Measurements from ENCODE around the gene CFAP157.
A peak's percentile ranks its signal among the peaks of the same experiment; 100 is the strongest.

Gene CFAP157

GRCh38 chr9:127716412-127716811 is 9.6 kb downstream of the CFAP157 start:
- H3K4me3 ChIP-seq (ENCODE audit: low read length in 2 of 2) = peak overlapping the region; percentile 88 to 94
- peak overlapping the region; percentile 79 for H3K27ac ChIP-seq (ENCODE audit: low read length)

GRCh38 chr9:127717766-127718165 is 11.0 kb downstream of the CFAP157 start:
- Histone ChIP-seq H3K4me3 (ENCODE audit: low read length in 2 of 2) (no peak overlapping the region), H3K9me3 (ENCODE audit: control insufficient read depth in 2 of 2, low read length in 2 of 2) (no peaks in the 10 kb centered on the region), H3K9ac (ENCODE audit: low read length in 2 of 2) (no peak overlapping the region), H3K36me3 (ENCODE audit: control insufficient read depth in 2 of 2, insufficient read depth in 2 of 2, low read length in 2 of 2) (no peaks in the 10 kb centered on the region), H3K4me1 (ENCODE audit: control insufficient read depth, insufficient read depth, low read length) (peaks cover 18% of the 10 kb centered on the region), H3K27ac (ENCODE audit: low read length) (no peak overlapping the region), H3K27me3 (ENCODE audit: control insufficient read depth in 1 of 2, insufficient read depth in 2 of 2, low read length in 2 of 2) (peaks cover 0 to 2% of the 10 kb centered on the region in 2 donors)

More at GRCh38 chr9:127716412-127716811, 9.6 kb downstream of the CFAP157 start:
- Histone ChIP-seq H3K27me3 (ENCODE audit: control insufficient read depth in 1 of 2, insufficient read depth in 2 of 2, low read length in 2 of 2) (no peaks in the 10 kb centered on the region), H3K4me1 (ENCODE audit: control insufficient read depth, insufficient read depth, low read length) (peaks cover 18% of the 10 kb centered on the region), H3K9me3 (ENCODE audit: control insufficient read depth in 2 of 2, low read length in 2 of 2) (no peaks in the 10 kb centered on the region), H3K9ac (ENCODE audit: low read length in 2 of 2) (peak overlapping the region; percentile 78 to 84), H3K36me3 (ENCODE audit: control insufficient read depth in 2 of 2, insufficient read depth in 2 of 2, low read length in 2 of 2) (no peaks in the 10 kb centered on the region)

GRCh38 chr9:127720031-127720864 is 13.5 kb downstream of the CFAP157 start:
- H3K9me3 ChIP-seq (ENCODE audit: control insufficient read depth in 2 of 2, low read length in 2 of 2) = no peaks in the 10 kb centered on the region
- H3K9ac ChIP-seq (ENCODE audit: low read length in 2 of 2) = no peak overlapping the region
- H3K4me1 ChIP-seq (ENCODE audit: control insufficient read depth, insufficient read depth, low read length) = peaks cover 13% of the 10 kb centered on the region
- H3K4me3 ChIP-seq (ENCODE audit: low read length in 2 of 2) = no peak overlapping the region
- no peak overlapping the region for H3K27ac ChIP-seq (ENCODE audit: low read length)
- H3K36me3 ChIP-seq (ENCODE audit: control insufficient read depth in 2 of 2, insufficient read depth in 2 of 2, low read length in 2 of 2) = no peaks in the 10 kb centered on the region
- peaks cover 0 to 8% of the 10 kb centered on the region in 2 donors for H3K27me3 ChIP-seq (ENCODE audit: control insufficient read depth in 1 of 2, insufficient read depth in 2 of 2, low read length in 2 of 2)

GRCh38 chr9:127720865-127721227 is 14.1 kb downstream of the CFAP157 start:
- Histone ChIP-seq H3K9me3 (ENCODE audit: control insufficient read depth in 2 of 2, low read length in 2 of 2) (no peaks in the 10 kb centered on the region), H3K36me3 (ENCODE audit: control insufficient read depth in 2 of 2, insufficient read depth in 2 of 2, low read length in 2 of 2) (no peaks in the 10 kb centered on the region), H3K4me1 (ENCODE audit: control insufficient read depth, insufficient read depth, low read length) (peaks cover 13% of the 10 kb centered on the region), H3K9ac (ENCODE audit: low read length in 2 of 2) (no peak overlapping the region), H3K27me3 (ENCODE audit: control insufficient read depth in 1 of 2, insufficient read depth in 2 of 2, low read length in 2 of 2) (peaks cover 0 to 8% of the 10 kb centered on the region in 2 donors), H3K4me3 (ENCODE audit: low read length in 2 of 2) (no peak overlapping the region), H3K27ac (ENCODE audit: low read length) (no peak overlapping the region)

GRCh38 chr9:127721391-127721821 is 14.6 kb downstream of the CFAP157 start:
- no peak overlapping the region for H3K27ac ChIP-seq (ENCODE audit: low read length)
- no peak overlapping the region for H3K4me3 ChIP-seq (ENCODE audit: low read length in 2 of 2)
- H3K9me3 ChIP-seq (ENCODE audit: control insufficient read depth in 2 of 2, low read length in 2 of 2) = no peaks in the 10 kb centered on the region
- H3K4me1 ChIP-seq (ENCODE audit: control insufficient read depth, insufficient read depth, low read length) = peaks cover 8% of the 10 kb centered on the region
- H3K27me3 ChIP-seq (ENCODE audit: control insufficient read depth in 1 of 2, insufficient read depth in 2 of 2, low read length in 2 of 2) = peaks cover 0 to 8% of the 10 kb centered on the region in 2 donors
- H3K36me3 ChIP-seq (ENCODE audit: control insufficient read depth in 2 of 2, insufficient read depth in 2 of 2, low read length in 2 of 2) = no peaks in the 10 kb centered on the region
- H3K9ac ChIP-seq (ENCODE audit: low read length in 2 of 2) = no peak overlapping the region

- Histone ChIP-seq H3K4me3 (ENCODE audit: low read length in 2 of 2) (no peak overlapping the region), H3K4me1 (ENCODE audit: control insufficient read depth, insufficient read depth, low read length) (peaks cover 6% of the 10 kb centered on the region), H3K9me3 (ENCODE audit: control insufficient read depth in 2 of 2, low read length in 2 of 2) (no peaks in the 10 kb centered on the region), H3K27ac (ENCODE audit: low read length) (no peak overlapping the region), H3K9ac (ENCODE audit: low read length in 2 of 2) (no peak overlapping the region), H3K27me3 (ENCODE audit: control insufficient read depth in 1 of 2, insufficient read depth in 2 of 2, low read length in 2 of 2) (peaks cover 0 to 8% of the 10 kb centered on the region in 2 donors), H3K36me3 (ENCODE audit: control insufficient read depth in 2 of 2, insufficient read depth in 2 of 2, low read length in 2 of 2) (no peaks in the 10 kb centered on the region)
Measured at GRCh38 chr9:127722055-127722745, 15.4 kb downstream of the CFAP157 start.

- no peak overlapping the region for H3K4me3 ChIP-seq (ENCODE audit: low read length in 2 of 2)
- peaks cover 6% of the 10 kb centered on the region for H3K4me1 ChIP-seq (ENCODE audit: control insufficient read depth, insufficient read depth, low read length)
- H3K9ac ChIP-seq (ENCODE audit: low read length in 2 of 2) = no peak overlapping the region
- H3K27me3 ChIP-seq (ENCODE audit: control insufficient read depth in 1 of 2, insufficient read depth in 2 of 2, low read length in 2 of 2) = peaks cover 0 to 8% of the 10 kb centered on the region in 2 donors
- H3K9me3 ChIP-seq (ENCODE audit: control insufficient read depth in 2 of 2, low read length in 2 of 2) = no peaks in the 10 kb centered on the region
- H3K36me3 ChIP-seq (ENCODE audit: control insufficient read depth in 2 of 2, insufficient read depth in 2 of 2, low read length in 2 of 2) = no peaks in the 10 kb centered on the region
- no peak overlapping the region for H3K27ac ChIP-seq (ENCODE audit: low read length)
Measured at GRCh38 chr9:127723013-127723412, 16.2 kb downstream of the CFAP157 start.

GRCh38 chr9:127723444-127723843 is 16.7 kb downstream of the CFAP157 start:
- H3K27ac ChIP-seq (ENCODE audit: low read length) = no peak overlapping the region
- no peaks in the 10 kb centered on the region for H3K9me3 ChIP-seq (ENCODE audit: control insufficient read depth in 2 of 2, low read length in 2 of 2)
- no peak overlapping the region for H3K4me3 ChIP-seq (ENCODE audit: low read length in 2 of 2)
- H3K9ac ChIP-seq (ENCODE audit: low read length in 2 of 2) = no peak overlapping the region
- H3K27me3 ChIP-seq (ENCODE audit: control insufficient read depth in 1 of 2, insufficient read depth in 2 of 2, low read length in 2 of 2) = peaks cover 0 to 8% of the 10 kb centered on the region in 2 donors
- no peaks in the 10 kb centered on the region for H3K36me3 ChIP-seq (ENCODE audit: control insufficient read depth in 2 of 2, insufficient read depth in 2 of 2, low read length in 2 of 2)
- H3K4me1 ChIP-seq (ENCODE audit: control insufficient read depth, insufficient read depth, low read length) = peaks cover 6% of the 10 kb centered on the region

GRCh38 chr9:127724012-127724411 is 17.2 kb downstream of the CFAP157 start:
- no peaks in the 10 kb centered on the region for H3K36me3 ChIP-seq (ENCODE audit: control insufficient read depth in 2 of 2, insufficient read depth in 2 of 2, low read length in 2 of 2)
- no peaks in the 10 kb centered on the region for H3K9me3 ChIP-seq (ENCODE audit: control insufficient read depth in 2 of 2, low read length in 2 of 2)
- peaks cover 6% of the 10 kb centered on the region for H3K4me1 ChIP-seq (ENCODE audit: control insufficient read depth, insufficient read depth, low read length)
- H3K4me3 ChIP-seq (ENCODE audit: low read length in 2 of 2) = no peak overlapping the region
- H3K27me3 ChIP-seq (ENCODE audit: control insufficient read depth in 1 of 2, insufficient read depth in 2 of 2, low read length in 2 of 2) = peaks cover 0 to 8% of the 10 kb centered on the region in 2 donors
- H3K9ac ChIP-seq (ENCODE audit: low read length in 2 of 2) = no peak overlapping the region
- no peak overlapping the region for H3K27ac ChIP-seq (ENCODE audit: low read length)

- Histone ChIP-seq H3K4me1 (ENCODE audit: control insufficient read depth, insufficient read depth, low read length) (peaks cover 6% of the 10 kb centered on the region), H3K4me3 (ENCODE audit: low read length in 2 of 2) (no peak overlapping the region), H3K9me3 (ENCODE audit: control insufficient read depth in 2 of 2, low read length in 2 of 2) (no peaks in the 10 kb centered on the region), H3K27me3 (ENCODE audit: control insufficient read depth in 1 of 2, insufficient read depth in 2 of 2, low read length in 2 of 2) (peaks cover 0 to 8% of the 10 kb centered on the region in 2 donors), H3K9ac (ENCODE audit: low read length in 2 of 2) (no peak overlapping the region), H3K36me3 (ENCODE audit: control insufficient read depth in 2 of 2, insufficient read depth in 2 of 2, low read length in 2 of 2) (peaks cover 2 to 8% of the 10 kb centered on the region in 2 donors), H3K27ac (ENCODE audit: low read length) (no peak overlapping the region)
Measured at GRCh38 chr9:127726871-127727270, 20.1 kb downstream of the CFAP157 start.

All from stomach smooth muscle (tissue), 2 donors.